Measurements from ENCODE around the gene SURF1. TPM values are rescaled to one million over a fixed set of nuclear protein-coding genes. Genes with fewer than 3 reads are reported as not detected.

Gene SURF1
- total and polyA plus RNA-seq, 12 donors = 50.9 to 111 (median 72.8) TPM

GRCh38 chr9:133385452-133385851 is 29.2 kb upstream of the SURF1 start:
- intact Hi-C loops (cut with DNase I) = no loop called here
- no peaks in the 10 kb centered on the region for H3K36me3 ChIP-seq (replicated peaks in 1 of 2)
- H3K9me3 ChIP-seq (replicated peaks in 1 of 3) = no peaks in the 10 kb centered on the region
- no peak overlapping the region for H3K4me3 ChIP-seq
- no peak overlapping the region for H3K27ac ChIP-seq
- TF ChIP-seq CTCF (IDR thresholded peaks at IDR 0.05) = no peak
- no peak for TF ChIP-seq POLR2A (IDR thresholded peaks at IDR 0.05)
- H3K4me1 ChIP-seq (replicated peaks in 1 of 2) = no peaks in the 10 kb centered on the region
- WGBS, 4 donors = 88 to 91% (median 91%) methylated on average over 6 to 14 of the region's 14 CpGs
- DNase-seq = no peak
- no peaks in the 10 kb centered on the region for H3K27me3 ChIP-seq

- TF ChIP-seq CTCF (IDR thresholded peaks at IDR 0.05) = no peak
- TF ChIP-seq POLR2A (IDR thresholded peaks at IDR 0.05) = no peak
- no peaks in the 10 kb centered on the region for H3K36me3 ChIP-seq (replicated peaks in 1 of 2)
- intact Hi-C loops (cut with DNase I) = no loop called here
- 90 to 92% (median 91%) methylated on average over 16 to 17 of the region's 17 CpGs for WGBS, 4 donors
- DNase-seq = no peak
- H3K4me1 ChIP-seq (replicated peaks in 1 of 2) = peaks cover 0 to under 1% of the 10 kb centered on the region in 2 donors
- H3K27ac ChIP-seq = no peak overlapping the region
- no peaks in the 10 kb centered on the region for H3K9me3 ChIP-seq (replicated peaks in 1 of 3)
- no peak overlapping the region for H3K4me3 ChIP-seq
- no peaks in the 10 kb centered on the region for H3K27me3 ChIP-seq
Measured at GRCh38 chr9:133384736-133385321, 28.5 kb upstream of the SURF1 start.

GRCh38 chr9:133383438-133383837 is 27.2 kb upstream of the SURF1 start:
- TF ChIP-seq CTCF (IDR thresholded peaks at IDR 0.05) (no peak), POLR2A (IDR thresholded peaks at IDR 0.05) (no peak)
- intact Hi-C loops (cut with DNase I) = no loop called here
- peaks cover 0 to 5% of the 10 kb centered on the region in 2 donors for H3K4me1 ChIP-seq (replicated peaks in 1 of 2)
- 92 to 98% (median 96%) methylated on average over 3 of the region's 3 CpGs for WGBS, 4 donors
- no peak overlapping the region for H3K4me3 ChIP-seq
- no peak for DNase-seq
- H3K36me3 ChIP-seq (replicated peaks in 1 of 2) = no peaks in the 10 kb centered on the region
- no peak overlapping the region for H3K27ac ChIP-seq
- H3K27me3 ChIP-seq = no peaks in the 10 kb centered on the region
- H3K9me3 ChIP-seq (replicated peaks in 1 of 3) = no peaks in the 10 kb centered on the region

- H3K27ac ChIP-seq = no peak overlapping the region
- intact Hi-C loops (cut with DNase I) = no loop called here
- H3K36me3 ChIP-seq (replicated peaks in 1 of 2) = no peaks in the 10 kb centered on the region
- no peaks in the 10 kb centered on the region for H3K9me3 ChIP-seq (replicated peaks in 1 of 3)
- no peaks in the 10 kb centered on the region for H3K27me3 ChIP-seq
- no peak for TF ChIP-seq CTCF (IDR thresholded peaks at IDR 0.05)
- TF ChIP-seq POLR2A (IDR thresholded peaks at IDR 0.05) = no peak
- H3K4me3 ChIP-seq = no peak overlapping the region
- no peak for DNase-seq
- H3K4me1 ChIP-seq (replicated peaks in 1 of 2) = peaks cover 0 to 5% of the 10 kb centered on the region in 2 donors
- 83 to 93% (median 92%) methylated on average over 4 of the region's 4 CpGs for WGBS, 4 donors
Measured at GRCh38 chr9:133382507-133383141, 26.3 kb upstream of the SURF1 start.
